WTC11 (cell line): ENCODE results near the gene PRR5L.
"Not testable (repeated sequence)": the region's sequence is repeated elsewhere in the genome, so short reads cannot be mapped to it uniquely, and the experiment has no call there.

ENCODE experiments used
- ATF1 ChIP-seq: sonication (generic); formaldehyde crosslinking; IDR thresholded peaks from 2 replicates; pipeline ENCODE4 v1.8.1; 2023; ENCODE audit warnings: mild to moderate bottlenecking, moderate library complexity, missing genetic modification reagents
- FOXP1 ChIP-seq: sonication (generic); formaldehyde crosslinking; IDR thresholded peaks from 2 replicates; pipeline ENCODE4 v1.8.0; 2022; ENCODE audit warnings: missing genetic modification reagents, mild to moderate bottlenecking, moderate library complexity, borderline replicate concordance
- ZNF138 ChIP-seq: sonication (generic); formaldehyde crosslinking; conservative IDR thresholded peaks from 2 replicates; pipeline ENCODE4 v1.8.1; 2022; ENCODE audit warnings: mild to moderate bottlenecking, moderate library complexity, missing genetic modification reagents
- TF ChIP-seq, protein P1 (sequence below): fragments of 200-600 bp; IDR thresholded peaks from 2 replicates; pipeline ENCODE4 v1.8.0; 2022; ENCODE audit warnings: antibody characterized with exemption
- TF ChIP-seq, protein P2 (sequence below): sonication (generic); formaldehyde crosslinking; conservative IDR thresholded peaks from 2 replicates; pipeline ENCODE4 v1.8.1; 2022; ENCODE audit warnings: mild to moderate bottlenecking, missing genetic modification reagents

DNA sequence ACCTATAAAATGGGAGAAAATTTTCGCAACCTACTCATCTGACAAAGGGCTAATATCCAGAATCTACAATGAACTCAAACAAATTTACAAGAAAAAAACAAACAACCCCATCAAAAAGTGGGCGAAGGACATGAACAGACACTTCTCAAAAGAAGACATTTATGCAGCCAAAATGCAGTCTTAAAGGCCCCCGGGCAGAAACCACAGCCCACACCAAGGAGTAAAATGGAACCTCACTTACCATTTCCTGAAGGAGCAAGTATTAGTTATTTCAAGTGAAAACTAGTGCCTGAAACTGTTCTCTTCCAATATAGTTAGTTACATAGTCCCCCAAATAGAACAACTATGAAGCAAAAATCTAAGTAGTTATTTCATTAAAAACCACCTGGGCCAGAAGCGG lies 187.0 kb downstream of the PRR5L start:
- TF ChIP-seq, protein P1, sequence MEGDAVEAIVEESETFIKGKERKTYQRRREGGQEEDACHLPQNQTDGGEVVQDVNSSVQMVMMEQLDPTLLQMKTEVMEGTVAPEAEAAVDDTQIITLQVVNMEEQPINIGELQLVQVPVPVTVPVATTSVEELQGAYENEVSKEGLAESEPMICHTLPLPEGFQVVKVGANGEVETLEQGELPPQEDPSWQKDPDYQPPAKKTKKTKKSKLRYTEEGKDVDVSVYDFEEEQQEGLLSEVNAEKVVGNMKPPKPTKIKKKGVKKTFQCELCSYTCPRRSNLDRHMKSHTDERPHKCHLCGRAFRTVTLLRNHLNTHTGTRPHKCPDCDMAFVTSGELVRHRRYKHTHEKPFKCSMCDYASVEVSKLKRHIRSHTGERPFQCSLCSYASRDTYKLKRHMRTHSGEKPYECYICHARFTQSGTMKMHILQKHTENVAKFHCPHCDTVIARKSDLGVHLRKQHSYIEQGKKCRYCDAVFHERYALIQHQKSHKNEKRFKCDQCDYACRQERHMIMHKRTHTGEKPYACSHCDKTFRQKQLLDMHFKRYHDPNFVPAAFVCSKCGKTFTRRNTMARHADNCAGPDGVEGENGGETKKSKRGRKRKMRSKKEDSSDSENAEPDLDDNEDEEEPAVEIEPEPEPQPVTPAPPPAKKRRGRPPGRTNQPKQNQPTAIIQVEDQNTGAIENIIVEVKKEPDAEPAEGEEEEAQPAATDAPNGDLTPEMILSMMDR = not testable (repeated sequence)
- not testable (repeated sequence) for TF ChIP-seq ZNF138, ATF1, FOXP1 (CRISPR knock-in tag)
- TF ChIP-seq, protein P2, sequence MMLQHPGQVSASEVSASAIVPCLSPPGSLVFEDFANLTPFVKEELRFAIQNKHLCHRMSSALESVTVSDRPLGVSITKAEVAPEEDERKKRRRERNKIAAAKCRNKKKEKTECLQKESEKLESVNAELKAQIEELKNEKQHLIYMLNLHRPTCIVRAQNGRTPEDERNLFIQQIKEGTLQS (CRISPR knock-in tag) = not testable (repeated sequence)
